ENCODE data around the gene CCDC102A. TPM values are rescaled to one million over a fixed set of nuclear protein-coding genes. Genes with fewer than 3 reads are reported as not detected.

Gene CCDC102A
- total RNA-seq, 1 experiment from 2014 or later: 4.5 TPM

GRCh38 chr16:57473906-57474305 lies 62.5 kb downstream of the CCDC102A start:
- Histone ChIP-seq H3K9me2 (ENCODE audit: insufficient read depth) (no peaks in the 10 kb centered on the region), H2AFZ (ENCODE audit: low read depth, low read length, poor library complexity, severe bottlenecking) (no peak overlapping the region), H3K4me2 (ENCODE audit: low read length) (no peak overlapping the region), H3K4me3 (replicated peaks in 1 of 2; ENCODE audit: low read depth in 1 of 2, low read length in 2 of 2) (no peak overlapping the region), H3K9ac (ENCODE audit: low read length) (no peak overlapping the region), H3K9me3 (ENCODE audit: control insufficient read depth in 1 of 2, insufficient read depth in 1 of 2, low read depth in 1 of 2, low read length in 2 of 2) (no peaks in the 10 kb centered on the region), H3K79me2 (ENCODE audit: insufficient read depth, low read length) (no peaks in the 10 kb centered on the region), H3K27me3 (ENCODE audit: insufficient read depth, low read length) (no peaks in the 10 kb centered on the region), H3K27ac (ENCODE audit: low read depth, low read length) (no peak overlapping the region), H4K20me1 (ENCODE audit: insufficient read depth) (no peaks in the 10 kb centered on the region), H3K36me3 (ENCODE audit: control insufficient read depth in 1 of 2, insufficient read depth in 2 of 2, low read length in 2 of 2) (peaks cover 23 to 37% of the 10 kb centered on the region in 2 experiments; a peak in 3 of 4 replicates), H3K4me1 (ENCODE audit: control insufficient read depth in 1 of 2, insufficient read depth in 2 of 2, low read length in 2 of 2) (peaks cover 11 to 17% of the 10 kb centered on the region in 2 experiments; a peak in 3 of 4 replicates)
- no TSS peak for BruUV-seq (replicated peaks)
- no peak for DNase-seq (ENCODE audit: low read depth, low spot score)
- TF ChIP-seq CEBPB (IDR thresholded peaks at IDR 0.05; ENCODE audit: low read depth) (no peak), SP1 (IDR thresholded peaks at IDR 0.05; ENCODE audit: low read depth) (no peak), CBX3 (IDR thresholded peaks at IDR 0.05; ENCODE audit: low read depth) (no peak), FOSL1 (IDR thresholded peaks at IDR 0.05; ENCODE audit: low read depth) (no peak), EZH2 (IDR thresholded peaks at IDR 0.05) (no peak), REST (IDR thresholded peaks at IDR 0.05; ENCODE audit: low read depth) (no peak), POLR2AphosphoS5 (IDR thresholded peaks at IDR 0.05; ENCODE audit: low read depth, low read length) (no peak), ATF3 (IDR thresholded peaks at IDR 0.05) (no peak), JUND (IDR thresholded peaks at IDR 0.05) (no peak), ELF1 (IDR thresholded peaks at IDR 0.05; ENCODE audit: borderline replicate concordance, low read depth) (no peak), YY1 (IDR thresholded peaks at IDR 0.05; ENCODE audit: extremely low read depth, insufficient replicate concordance, low read depth, low read length) (no peak), RAD21 (IDR thresholded peaks at IDR 0.05; ENCODE audit: low read depth) (no peak), SIN3A (IDR thresholded peaks at IDR 0.05; ENCODE audit: low read depth) (no peak), EGR1 (IDR thresholded peaks at IDR 0.05; ENCODE audit: low read depth) (no peak)
- TF ChIP-seq, protein P1, sequence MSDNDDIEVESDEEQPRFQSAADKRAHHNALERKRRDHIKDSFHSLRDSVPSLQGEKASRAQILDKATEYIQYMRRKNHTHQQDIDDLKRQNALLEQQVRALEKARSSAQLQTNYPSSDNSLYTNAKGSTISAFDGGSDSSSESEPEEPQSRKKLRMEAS (IDR thresholded peaks at IDR 0.05): no peak
- TF ChIP-seq, protein P2, sequence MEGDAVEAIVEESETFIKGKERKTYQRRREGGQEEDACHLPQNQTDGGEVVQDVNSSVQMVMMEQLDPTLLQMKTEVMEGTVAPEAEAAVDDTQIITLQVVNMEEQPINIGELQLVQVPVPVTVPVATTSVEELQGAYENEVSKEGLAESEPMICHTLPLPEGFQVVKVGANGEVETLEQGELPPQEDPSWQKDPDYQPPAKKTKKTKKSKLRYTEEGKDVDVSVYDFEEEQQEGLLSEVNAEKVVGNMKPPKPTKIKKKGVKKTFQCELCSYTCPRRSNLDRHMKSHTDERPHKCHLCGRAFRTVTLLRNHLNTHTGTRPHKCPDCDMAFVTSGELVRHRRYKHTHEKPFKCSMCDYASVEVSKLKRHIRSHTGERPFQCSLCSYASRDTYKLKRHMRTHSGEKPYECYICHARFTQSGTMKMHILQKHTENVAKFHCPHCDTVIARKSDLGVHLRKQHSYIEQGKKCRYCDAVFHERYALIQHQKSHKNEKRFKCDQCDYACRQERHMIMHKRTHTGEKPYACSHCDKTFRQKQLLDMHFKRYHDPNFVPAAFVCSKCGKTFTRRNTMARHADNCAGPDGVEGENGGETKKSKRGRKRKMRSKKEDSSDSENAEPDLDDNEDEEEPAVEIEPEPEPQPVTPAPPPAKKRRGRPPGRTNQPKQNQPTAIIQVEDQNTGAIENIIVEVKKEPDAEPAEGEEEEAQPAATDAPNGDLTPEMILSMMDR (IDR thresholded peaks at IDR 0.05 in 2 of 3, conservative IDR thresholded peaks at IDR 0.05 in 1 of 3; ENCODE audit: borderline replicate concordance in 1 of 3, insufficient read depth in 1 of 3, low read depth in 2 of 3, low read length in 2 of 3): no peak
- TF ChIP-seq, protein P3, sequence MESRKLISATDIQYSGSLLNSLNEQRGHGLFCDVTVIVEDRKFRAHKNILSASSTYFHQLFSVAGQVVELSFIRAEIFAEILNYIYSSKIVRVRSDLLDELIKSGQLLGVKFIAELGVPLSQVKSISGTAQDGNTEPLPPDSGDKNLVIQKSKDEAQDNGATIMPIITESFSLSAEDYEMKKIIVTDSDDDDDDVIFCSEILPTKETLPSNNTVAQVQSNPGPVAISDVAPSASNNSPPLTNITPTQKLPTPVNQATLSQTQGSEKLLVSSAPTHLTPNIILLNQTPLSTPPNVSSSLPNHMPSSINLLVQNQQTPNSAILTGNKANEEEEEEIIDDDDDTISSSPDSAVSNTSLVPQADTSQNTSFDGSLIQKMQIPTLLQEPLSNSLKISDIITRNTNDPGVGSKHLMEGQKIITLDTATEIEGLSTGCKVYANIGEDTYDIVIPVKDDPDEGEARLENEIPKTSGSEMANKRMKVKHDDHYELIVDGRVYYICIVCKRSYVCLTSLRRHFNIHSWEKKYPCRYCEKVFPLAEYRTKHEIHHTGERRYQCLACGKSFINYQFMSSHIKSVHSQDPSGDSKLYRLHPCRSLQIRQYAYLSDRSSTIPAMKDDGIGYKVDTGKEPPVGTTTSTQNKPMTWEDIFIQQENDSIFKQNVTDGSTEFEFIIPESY (IDR thresholded peaks at IDR 0.05; ENCODE audit: extremely low read depth, insufficient replicate concordance, low read length): no peak
- ChIA-PET POLR2A (interaction anchor here (0.7 kb wide), 1 partner anchor 13 kb away, joined by 4 read pairs; no protein-coding TSS in a partner anchor), CTCF (no interaction called here), RAD21 (ENCODE audit: low non-redundant PET in 1 of 2, low total read pairs in 2 of 2, uncharacterized antibody in 2 of 2, unreplicated experiment in 2 of 2) (no interaction called here)
- ATAC-seq: no peak
- intact Hi-C loops (cut with micrococcal nuclease): no loop called here

Measured in HCT116 (cell line).